NOMO-1 (cell line): Measurements from ENCODE around the gene CHAF1A.

Experiments
- DNase-seq, 2 experiments: peaks; one replicate each; lab custom pipeline; 2025; ENCODE audit not compliant: unreplicated experiment in 2 of 2; lab: John Stamatoyannopoulos, UW

Gene CHAF1A

DNA sequence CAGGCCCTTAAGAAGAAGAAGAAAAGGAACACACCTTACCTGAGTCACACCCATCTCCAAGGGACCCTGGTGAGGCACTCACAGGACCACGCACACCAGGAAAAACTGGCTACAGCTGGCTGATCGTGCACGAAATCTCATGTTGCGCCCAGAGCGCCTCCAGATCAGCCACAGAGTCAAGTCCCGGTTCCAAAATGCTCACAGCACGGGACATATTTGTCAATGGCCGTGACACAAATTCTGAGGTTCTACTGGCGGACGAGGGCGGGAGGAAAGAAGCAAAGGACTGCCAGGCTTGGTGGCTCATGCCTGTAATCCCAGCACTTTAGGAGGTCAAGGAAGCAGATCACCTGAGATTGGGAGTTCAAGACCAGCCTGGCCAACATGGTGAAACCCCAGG lies 23.6 kb upstream of the CHAF1A start:
- DNase-seq = no peak

DNA sequence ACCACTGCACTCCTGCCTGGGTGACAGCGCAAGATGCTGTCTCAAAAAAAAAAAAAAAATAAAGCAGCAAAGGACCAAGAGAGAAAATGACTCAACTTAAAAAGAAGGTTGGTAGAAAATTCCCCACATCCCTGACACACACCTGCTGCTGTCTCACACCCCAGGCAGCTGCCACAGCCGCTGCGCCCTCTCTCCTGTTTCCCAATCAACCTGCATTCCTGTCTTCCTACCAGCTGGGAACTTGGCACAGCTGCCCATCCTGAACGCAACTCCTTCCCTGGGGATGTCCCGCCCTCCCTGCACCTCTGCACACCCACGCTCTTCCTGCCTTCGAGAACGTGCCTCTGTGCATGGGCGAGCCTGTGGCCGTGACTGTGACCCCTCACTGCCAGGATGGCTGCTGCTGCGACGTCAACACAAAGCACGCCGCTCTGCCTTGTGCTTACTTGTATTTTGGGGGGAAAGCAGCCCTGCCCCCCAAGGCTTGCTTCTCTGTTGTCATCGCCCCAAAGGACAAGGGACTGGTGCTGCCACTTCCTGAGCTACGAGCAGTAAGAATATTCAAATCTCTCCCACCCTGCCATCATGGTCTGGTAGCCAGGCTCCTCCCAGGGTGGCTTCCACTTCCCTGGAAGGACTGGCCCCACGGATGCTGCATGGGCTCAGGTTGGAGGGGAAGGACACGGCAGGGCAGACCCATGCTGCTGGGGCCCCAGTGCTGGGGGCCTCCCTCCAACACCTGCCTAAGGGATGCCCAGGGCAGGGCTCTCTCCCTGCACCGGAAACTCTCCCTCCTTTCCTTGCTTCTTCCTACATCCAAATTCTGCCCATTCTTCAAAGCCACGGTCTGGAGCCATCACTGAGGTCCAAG lies 22.8 kb upstream of the CHAF1A start:
- no peak for DNase-seq

DNA sequence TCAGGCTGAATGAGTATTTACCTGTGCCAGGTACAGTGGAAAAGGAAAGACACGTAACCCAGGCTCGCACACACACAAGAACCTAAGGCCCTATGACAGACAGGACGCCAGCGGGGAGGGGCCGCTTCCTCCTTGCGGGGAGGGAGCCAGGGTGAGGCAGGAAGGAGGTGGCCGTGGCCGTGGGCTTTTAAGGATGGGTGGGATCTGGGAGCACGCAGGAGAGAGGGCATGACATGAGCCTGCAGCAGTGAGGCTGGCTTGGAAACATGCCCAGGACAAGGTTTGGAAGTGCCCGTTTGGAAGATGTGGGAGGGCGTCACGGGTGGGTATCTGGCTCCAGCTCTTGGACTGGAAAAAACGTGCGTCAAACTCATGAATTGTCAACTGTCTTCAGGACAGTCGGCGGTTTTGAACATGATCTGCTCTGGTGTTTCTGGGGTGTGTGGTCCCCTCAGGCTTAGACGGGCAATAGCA lies 22.1 kb upstream of the CHAF1A start:
- no peak for DNase-seq

DNA sequence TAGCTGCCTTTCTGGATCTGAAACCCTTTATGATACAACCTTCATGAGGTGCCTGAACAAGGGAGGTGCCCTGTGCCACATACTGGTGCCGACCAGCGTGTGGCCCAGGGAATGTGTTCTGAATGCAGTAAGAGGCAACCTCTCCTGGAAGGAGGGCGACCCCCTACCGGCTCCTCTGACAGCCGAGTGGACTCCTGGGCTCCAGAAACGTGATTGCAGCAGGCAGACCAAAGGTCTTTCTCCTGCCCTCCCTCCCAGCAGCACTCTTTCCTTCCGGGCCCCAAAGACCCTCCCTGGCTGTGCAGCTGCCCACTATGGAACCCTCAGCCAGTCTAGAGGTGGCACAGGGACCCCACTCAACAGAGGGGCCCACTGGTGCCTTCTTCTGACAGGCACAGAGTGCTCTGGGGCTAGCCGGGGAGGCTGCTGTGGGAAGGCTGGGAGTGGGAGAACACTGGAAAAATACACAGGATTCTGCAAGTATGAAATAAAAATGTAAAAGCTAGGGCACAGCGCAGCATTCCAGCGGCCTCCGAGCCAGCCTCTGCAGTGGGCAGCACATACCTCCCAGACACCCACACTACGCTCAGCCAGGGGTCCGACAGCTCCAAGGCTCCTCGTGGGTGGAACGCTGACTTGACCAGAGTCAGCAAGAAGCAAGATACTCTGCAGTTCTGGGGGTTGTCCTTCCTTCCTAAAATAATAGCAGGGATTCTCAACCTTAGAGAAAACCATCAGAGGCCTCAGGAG lies 17.0 kb upstream of the CHAF1A start:
- no peak for DNase-seq

DNA sequence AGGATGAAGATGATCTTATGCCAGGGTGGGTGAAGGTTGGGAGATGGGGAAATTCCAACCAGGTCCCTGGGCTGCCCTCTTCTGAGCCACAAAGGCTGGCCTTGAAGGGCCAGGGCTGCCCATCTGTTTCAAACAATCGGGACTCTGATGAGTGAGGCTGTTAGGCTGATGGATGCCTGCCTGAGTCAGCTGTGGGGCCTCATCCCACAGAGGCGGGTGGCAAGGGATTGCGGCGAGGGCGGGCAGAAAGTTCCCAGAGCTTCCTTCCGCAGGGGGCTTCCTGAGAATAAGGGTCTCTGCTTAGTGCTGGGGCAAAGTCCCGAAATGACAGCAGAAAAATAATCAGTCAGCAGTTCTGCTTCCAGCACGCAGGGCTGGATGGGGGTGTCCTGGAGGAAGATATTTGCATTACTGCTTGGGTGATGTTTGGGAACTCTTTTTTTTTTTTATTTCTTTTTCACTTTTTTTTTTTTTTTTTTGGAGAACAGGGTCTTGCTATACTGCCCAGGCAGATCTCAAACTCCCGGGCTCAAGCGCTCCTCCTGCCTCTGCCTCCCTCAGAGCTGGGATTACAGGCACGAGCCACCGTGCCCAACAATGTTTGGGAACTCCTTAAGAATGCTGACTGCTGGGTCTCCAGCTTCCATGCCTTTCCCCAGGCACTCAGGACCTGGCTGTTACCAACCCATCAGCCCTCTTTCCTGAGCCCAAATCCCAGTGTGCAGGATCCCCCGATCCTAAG lies 16.2 kb upstream of the CHAF1A start:
- DNase-seq = no peak

DNA sequence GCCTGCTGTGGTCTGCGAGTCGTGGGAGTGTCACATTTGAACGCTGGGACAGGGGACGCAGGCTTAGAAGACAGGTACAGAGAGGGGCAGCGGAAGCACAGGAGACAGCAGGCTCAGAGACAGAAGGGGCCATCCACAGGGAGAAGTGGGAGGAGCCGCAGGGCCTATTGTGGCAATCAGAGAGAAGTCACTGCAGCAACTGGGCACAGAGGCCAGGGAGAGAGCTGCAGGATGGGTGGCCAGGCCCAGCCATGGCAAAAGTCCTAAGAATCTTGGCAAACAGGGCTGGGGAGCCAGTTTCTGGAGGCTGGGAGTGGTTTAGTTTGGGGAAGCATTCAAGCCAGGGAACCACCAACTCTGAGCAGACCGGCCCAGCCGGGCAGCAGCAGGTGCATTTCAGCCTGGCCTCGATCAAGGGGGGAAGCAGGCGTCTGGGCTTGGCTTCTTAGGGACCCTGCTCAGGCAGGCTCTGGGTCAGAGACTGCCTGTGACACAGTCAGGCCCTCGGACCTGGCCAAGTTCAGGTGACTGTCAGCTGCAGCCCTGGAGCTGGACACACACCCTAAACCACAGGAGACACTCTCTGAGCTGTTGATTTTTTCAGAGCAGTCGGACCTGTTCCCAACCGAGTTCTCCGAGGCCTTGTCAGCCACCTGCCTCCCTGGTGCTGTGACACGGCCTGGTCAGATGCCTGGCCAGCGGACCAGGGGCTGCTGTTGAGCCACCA lies 13.9 kb upstream of the CHAF1A start:
- no peak for DNase-seq

DNA sequence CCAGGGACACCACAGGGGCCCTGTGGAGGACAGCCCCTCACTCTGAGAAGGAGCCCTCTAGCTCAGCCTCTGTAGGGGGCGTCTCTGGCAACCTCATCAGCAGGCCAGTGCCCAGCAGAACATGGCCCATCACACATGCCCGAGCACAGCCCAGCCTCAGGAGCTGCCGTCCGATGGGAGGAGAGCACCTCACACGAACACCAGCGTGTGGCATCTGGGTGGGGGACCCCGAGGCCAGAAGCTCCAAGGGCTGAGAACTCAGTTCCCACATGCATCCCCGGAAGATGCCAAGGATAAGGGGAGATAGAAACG lies 13.4 kb upstream of the CHAF1A start:
- no peak for DNase-seq

DNA sequence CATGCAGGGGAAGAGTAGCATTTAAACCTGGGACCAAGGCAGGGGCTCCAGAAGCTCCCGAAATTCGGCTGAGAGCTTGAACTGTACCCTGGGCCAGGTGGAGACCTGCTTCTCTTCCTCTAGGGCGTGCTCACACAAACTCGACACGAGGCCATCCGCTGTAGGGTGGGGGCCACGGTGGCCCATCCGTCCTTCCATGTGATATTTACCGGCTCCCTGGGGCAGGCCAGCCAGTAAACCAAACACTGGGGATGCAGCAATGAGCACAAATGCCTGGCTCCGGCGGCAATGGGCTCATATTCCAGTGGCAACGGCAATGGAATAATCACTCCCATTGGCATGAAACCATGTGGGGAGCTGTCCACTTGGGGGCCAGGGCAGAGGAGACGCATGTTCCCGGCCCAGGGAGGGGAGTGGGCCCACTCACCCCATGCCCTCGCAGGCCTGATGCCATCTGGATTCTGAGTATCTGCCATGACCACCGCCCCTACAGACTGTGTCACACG lies 12.9 kb upstream of the CHAF1A start:
- no peak for DNase-seq

DNA sequence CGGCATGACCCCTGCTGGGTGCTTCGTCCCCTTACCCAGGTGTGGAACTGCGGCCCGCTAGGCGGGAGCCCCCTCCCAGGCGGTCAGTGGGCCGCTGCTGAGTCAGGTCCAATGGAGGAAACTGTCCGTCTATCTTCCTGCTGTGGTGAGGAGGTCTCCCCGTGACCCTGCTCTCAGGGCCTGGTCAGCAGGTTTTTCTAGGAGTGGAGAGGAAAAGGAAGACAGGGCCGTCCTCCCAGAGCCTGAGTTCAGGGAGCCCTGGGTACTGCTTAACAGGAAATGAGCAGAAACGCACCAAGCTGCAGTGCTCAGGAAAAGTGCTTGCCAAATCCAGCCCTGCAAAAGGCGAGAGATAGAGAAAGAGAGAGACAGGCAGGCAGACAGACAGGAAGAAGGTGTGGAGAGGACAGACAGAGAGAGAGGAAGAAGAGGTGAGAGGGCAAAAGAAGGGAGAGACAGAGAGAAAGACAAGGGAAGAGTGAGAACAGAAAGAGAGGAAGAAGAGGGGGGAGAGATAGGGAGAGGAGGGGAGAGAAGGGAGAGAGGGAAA lies 12.3 kb upstream of the CHAF1A start:
- no peak for DNase-seq

DNA sequence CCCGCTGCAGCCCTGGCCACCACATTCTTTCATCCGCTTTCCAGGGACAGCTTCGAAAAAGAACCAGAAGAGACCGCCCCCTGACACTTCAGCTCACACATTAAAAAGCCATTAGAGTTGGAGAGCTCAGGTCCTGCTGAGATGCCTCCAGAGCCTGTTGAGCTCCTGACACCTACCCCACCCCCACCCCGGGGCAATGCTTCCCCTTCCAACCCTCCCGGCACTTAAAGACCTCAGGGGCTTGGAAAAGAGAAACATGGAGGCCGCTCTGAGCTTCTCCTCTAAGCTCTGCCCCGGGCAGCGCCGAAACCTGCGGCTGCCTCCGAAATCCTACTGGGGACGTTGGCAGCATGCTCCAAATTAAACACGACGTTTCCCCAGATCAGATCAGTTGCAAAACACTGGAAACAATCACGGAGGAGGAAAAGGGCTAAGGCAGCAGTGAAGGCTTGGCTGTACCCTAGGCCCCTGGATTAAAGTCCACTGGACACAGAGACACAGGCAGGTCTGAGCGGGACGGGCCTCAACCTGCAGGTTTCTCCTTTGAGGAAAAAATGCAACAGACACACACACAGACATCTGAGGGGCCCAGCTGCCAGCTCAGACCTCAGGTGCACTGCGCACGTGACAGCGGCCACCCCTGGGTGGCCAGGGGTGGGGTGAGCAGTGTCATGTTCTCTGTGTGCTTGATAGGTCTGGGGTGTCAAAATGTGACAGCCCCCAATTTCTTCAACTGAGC lies 11.7 kb upstream of the CHAF1A start:
- DNase-seq = no peak

DNA sequence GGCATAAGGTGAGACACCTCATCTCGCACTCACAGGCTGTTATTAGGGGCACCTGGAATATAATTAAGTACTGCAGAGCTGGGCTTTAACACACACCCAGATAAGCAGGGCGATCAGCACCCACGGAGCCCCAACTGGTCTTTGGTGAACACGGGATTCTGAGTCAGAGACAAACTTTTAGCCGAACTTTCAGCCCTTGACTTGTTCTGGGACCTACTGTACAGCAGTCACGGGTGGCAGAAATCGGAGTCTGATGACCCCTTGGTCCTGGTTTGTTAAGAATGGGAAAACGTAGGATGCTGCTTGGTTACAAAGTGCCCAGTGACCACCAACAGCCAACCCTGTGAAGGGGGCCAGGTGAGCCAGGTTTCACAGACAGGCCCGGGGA lies 11.1 kb upstream of the CHAF1A start:
- no peak for DNase-seq

DNA sequence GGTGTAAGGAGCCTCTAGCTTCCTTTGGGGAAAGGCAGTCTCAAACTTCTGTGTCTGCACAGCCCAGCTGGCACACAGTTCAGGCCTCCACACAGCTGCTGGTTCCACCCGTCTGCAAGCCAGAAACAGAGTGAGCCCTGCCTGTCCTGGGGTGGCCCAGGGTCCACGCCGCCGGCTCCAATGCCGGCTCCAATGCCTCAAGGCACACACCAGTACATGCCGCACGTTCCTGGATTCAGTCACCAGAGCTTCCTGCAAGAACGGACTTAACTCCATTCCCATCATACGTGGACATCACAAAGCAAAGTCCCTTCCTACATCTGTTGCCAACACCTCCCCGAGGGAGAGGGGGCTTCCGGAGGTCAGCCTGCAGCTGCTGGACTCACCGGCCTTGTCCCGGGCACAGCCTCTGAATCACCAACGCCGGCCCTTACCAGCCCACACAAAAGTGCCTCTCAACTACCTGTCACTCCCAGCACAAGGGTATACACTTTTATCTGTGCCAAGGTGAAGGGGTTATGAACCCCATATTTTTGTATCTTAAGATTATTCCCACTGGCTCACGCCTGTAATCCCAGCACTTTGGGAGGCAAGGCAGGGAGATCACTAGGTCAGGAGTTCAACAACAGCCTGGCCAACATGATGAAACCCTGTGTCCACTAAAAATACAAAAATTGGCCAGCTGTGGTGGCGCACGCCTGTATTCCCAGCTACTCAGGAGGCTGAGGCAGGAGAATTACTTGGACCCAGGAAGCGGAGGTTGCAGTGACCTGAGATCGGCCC lies 10.5 kb upstream of the CHAF1A start:
- DNase-seq = no peak

DNA sequence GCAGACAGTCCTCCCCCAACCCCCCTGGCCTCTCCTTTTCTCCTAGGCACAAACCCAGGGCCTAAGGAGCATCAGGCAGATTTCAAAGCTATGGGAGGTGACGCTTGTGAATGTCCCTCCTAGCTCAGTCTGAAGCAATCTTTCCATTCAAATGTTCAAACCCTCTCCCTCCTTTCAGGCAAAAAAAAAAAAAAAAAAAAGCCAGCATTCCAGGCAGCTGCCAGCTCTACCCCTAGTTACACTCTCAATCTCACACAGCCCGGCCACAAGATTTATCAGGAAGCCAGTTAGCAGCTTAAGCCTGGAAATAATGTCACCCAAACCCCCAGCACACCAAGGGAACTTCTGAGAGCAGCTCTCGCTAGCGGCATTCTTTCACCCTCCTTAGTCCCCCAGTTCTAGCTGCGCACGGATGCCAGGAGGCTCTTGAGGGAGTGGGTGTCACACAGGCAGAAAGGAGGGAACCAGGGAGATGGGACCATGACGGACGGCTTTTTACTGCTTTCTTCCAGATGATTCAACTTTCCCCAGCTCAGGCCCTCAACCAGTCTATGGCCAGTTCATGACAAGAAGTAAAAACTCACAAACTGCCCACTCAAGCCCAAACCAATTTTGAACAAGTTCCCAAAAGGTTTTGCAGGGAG lies 8.4 kb upstream of the CHAF1A start:
- no peak for DNase-seq

DNA sequence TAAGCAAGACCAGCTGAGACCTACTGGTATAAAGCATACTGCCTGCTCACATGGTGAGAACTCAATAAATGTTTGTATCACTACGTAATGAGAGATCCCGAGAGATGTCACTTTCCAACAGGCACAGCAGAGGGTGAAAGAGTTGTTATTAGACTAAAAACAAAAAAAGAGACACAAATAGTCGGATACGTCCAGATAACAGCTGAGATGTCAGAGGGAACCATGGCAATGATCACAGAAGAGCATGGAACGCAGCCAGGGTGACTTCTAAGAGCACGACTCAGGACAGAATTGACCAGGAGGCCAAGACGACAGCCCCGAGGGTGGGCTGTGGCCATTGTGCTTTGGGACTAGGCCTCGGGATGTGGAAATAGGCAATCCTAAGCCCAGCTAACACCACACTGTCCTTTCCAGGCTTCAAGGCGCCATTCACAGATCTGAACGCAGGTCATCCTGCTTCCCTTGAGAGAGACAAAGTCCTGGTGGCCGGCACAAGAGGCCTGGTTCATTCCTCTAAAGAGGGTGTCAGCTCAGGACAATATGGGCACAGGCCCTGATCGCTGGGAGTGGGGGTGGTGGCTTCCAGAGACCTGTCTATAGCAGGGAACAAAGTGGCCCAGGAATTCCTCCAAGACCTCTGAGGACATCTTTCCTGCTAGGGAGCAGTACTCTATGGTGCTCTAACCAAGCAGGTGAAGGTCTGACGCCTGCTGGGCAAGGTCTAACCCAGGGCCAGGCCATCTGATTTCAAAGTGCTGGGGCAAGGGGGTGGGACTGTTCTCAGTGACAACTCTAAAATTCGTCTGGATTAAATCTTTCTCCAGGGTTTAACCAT lies 5.3 kb upstream of the CHAF1A start:
- no peak for DNase-seq

DNA sequence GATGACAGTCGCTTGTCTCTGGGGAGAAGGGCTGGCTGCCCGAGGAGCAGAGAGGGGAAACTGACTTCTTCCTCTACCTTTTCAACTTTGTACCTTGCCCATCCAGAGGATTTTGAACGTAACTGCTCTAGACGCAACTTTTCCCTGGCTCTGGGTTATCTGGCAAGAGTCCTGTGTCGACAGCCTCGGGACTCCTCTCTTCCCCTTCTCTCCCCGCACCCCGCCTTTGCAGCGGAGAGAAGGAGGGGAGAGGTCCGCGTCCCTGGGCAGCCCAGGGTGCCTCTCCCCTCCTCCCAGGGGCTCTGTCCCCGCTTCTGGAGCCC lies 2.7 kb upstream of the CHAF1A start:
- peak; percentile 20 to 38 for DNase-seq

DNA sequence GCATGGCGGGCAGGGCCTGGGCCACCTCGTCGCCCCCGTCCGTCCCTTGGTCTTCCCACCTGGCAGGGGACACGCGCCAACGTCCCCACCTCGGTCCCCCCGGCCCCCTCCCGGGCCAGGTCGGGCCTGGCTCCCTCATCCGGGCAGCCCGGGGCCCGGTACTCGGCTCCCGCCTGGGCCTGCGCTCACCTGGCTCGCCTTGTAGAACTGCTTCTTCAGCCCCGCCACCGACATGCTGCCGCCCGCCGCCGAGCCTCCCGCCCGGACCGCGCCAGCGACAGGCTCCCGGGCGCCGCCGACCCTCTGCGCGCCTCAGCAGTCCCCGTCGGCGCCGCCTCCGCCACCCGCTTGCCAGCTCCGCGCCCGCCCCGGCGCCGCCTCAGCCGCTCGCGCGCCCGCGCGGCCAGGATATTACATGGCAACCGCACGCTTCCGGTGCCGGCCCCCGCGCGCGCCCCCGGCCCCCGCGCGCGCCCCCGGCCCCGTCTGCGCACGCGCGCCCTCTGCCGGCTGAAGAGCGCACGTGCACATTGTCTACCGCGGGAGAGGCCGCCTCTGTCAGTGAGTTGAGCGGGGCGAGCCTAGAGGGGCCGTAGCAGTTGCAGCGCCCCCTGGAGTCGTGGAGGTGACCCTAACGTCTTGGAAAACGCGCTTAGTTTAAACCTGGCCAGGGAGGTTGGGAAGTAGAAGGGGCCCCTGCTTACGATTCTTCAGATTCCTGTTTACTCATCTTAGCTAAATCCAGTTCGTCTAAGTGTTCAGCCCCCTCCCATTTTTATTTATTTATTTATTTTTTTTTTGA lies 2.1 kb upstream of the CHAF1A start, which contains the start of gene SH3GL1:
Gene SH3GL1, minus strand, starts transcription at position 413 of the 802 bp plus-strand sequence. Its CDS starts 179 bp downstream, at position 234.
- DNase-seq = peak; percentile 86 to 92

DNA sequence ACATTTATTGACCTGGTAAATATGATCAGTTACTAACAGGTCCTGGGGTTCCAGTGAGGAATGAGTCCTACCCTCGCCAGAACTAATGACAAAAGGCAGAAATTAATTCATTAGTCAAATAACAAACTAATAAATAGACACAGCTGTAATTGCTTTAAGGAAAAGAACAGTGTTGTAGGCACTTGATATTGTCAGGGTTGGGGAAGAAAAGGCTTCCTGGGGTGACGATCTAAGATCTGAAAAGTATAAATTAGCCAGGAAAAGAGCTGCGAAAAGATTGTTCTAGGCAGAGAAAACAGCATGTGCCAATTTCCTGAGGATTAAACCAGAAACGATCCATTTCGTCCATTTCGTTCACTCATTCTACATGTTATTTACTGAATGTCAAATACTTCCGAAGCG lies 670 bp upstream of the CHAF1A start:
- no peak for DNase-seq
